Tibial nerve (tissue), 3 donors: Measurements from ENCODE around the gene TMTC1.

Experiments used
- POLR2A ChIP-seq, 2 donors: fragments of 450-650 bp; IDR thresholded peaks; one replicate each; pipeline ENCODE4 v1.6.1; 2017; ENCODE audit warnings: antibody characterized with exemption in 2 of 2, mild to moderate bottlenecking in 2 of 2, moderate library complexity in 2 of 2
- TF ChIP-seq, protein P1 (sequence below), 5 experiments: fragments of 200-600 bp in 3 of 5; fragments of 450-650 bp in 2 of 5; sonication (generic) in 3 of 5; IDR thresholded peaks; one replicate each; pipeline ENCODE4 v1.5.1; 2016 to 2019; ENCODE audit warnings: antibody characterized with exemption in 5 of 5, mild to moderate bottlenecking in 3 of 5, moderate library complexity in 2 of 5

DNA sequence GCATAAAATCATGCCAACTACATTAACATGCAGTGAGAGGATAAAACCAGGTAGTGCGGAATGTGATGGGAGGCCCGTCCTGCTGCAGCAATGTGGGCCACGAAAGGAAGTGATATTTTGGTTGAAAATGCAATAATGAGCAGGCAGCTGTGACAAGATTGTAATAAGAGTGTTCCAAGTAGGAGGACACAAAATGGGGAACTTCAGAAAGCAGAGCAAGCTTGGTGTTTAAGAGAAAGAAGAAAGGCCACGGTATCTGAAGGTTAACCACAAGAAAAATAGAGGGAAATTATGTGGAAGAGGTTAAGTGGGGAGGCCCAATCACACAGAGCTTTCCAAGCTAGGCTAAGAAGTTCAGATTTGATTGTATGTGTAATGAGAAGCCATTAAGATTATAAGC, 320.5 kb downstream of the TMTC1 start:
- TF ChIP-seq, protein P1, sequence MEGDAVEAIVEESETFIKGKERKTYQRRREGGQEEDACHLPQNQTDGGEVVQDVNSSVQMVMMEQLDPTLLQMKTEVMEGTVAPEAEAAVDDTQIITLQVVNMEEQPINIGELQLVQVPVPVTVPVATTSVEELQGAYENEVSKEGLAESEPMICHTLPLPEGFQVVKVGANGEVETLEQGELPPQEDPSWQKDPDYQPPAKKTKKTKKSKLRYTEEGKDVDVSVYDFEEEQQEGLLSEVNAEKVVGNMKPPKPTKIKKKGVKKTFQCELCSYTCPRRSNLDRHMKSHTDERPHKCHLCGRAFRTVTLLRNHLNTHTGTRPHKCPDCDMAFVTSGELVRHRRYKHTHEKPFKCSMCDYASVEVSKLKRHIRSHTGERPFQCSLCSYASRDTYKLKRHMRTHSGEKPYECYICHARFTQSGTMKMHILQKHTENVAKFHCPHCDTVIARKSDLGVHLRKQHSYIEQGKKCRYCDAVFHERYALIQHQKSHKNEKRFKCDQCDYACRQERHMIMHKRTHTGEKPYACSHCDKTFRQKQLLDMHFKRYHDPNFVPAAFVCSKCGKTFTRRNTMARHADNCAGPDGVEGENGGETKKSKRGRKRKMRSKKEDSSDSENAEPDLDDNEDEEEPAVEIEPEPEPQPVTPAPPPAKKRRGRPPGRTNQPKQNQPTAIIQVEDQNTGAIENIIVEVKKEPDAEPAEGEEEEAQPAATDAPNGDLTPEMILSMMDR (IDR thresholded peaks at IDR 0.05): no peak
- no peak for TF ChIP-seq POLR2A (IDR thresholded peaks at IDR 0.05)
